Chondrocyte (in vitro differentiated cells): ENCODE results near the gene EPAS1. TPM values are rescaled to one million over a fixed set of nuclear protein-coding genes. Genes with fewer than 3 reads are reported as not detected.

Experiments
- DNase-seq: peaks from one replicate; pipeline ENCODE4 v3.0.0; 2021; ENCODE audit warnings: mixed read lengths, low spot score
- H3K27ac Mint-ChIP-seq: one replicate; pipeline ENCODE4 v1.8.0; 2021; ENCODE audit warnings: mild to moderate bottlenecking, moderate library complexity, mixed read lengths; ENCODE audit not compliant: unreplicated experiment
- H3K27me3 Mint-ChIP-seq: 2 replicates; pipeline ENCODE4 v1.8.0; 2021; ENCODE audit warnings: low read depth, mixed read lengths
- H3K36me3 Mint-ChIP-seq: 2 replicates; pipeline ENCODE4 v1.8.0; 2021; ENCODE audit warnings: low read depth, mixed read lengths
- H3K4me1 Mint-ChIP-seq: 2 replicates; pipeline ENCODE4 v1.8.0; 2021; ENCODE audit warnings: low read depth, mild to moderate bottlenecking, mixed read lengths
- H3K4me3 Mint-ChIP-seq: one replicate; pipeline ENCODE4 v1.8.0; 2021; ENCODE audit warnings: mild to moderate bottlenecking, moderate library complexity, mixed read lengths; ENCODE audit not compliant: unreplicated experiment
- H3K9me3 Mint-ChIP-seq: 2 replicates; pipeline ENCODE4 v1.8.0; 2021; ENCODE audit warnings: low read depth, mixed read lengths
- CTCF ChIP-seq: fragments of 200-600 bp; sonication (generic); IDR thresholded peaks from 2 replicates; pipeline ENCODE4 v1.5.0; 2021; ENCODE audit warnings: antibody characterized with exemption, mild to moderate bottlenecking, moderate library complexity
- total RNA-seq: library from RNA; stranded (reverse); gene quantifications from 3 replicates; pipeline ENCODE4 v1.2.1, GENCODE V29; 2021

EPAS1 gene
- total RNA-seq, 1 donor from 2014 or later, result 122 TPM

- TF ChIP-seq CTCF, result no peak
- Mint-ChIP-seq H3K27ac (no peak overlapping the region), H3K36me3 (peaks cover 48% of the 10 kb centered on the region), H3K4me1 (peaks cover 7% of the 10 kb centered on the region), H3K9me3 (no peaks in the 10 kb centered on the region), H3K4me3 (no peak overlapping the region), H3K27me3 (no peaks in the 10 kb centered on the region)
- no peak for DNase-seq
Observed at GRCh38 chr2:46358713-46359112, 61.5 kb downstream of the EPAS1 start.

GRCh38 chr2:46360303-46360702, 63.1 kb downstream of the EPAS1 start:
- Mint-ChIP-seq H3K27ac (no peak overlapping the region), H3K4me1 (peaks cover 18% of the 10 kb centered on the region), H3K36me3 (peaks cover 46% of the 10 kb centered on the region), H3K9me3 (no peaks in the 10 kb centered on the region), H3K4me3 (no peak overlapping the region), H3K27me3 (no peaks in the 10 kb centered on the region)
- TF ChIP-seq CTCF, result no peak
- no peak for DNase-seq

- H3K27me3 Mint-ChIP-seq, result no peaks in the 10 kb centered on the region
- DNase-seq, result no peak
- H3K4me3 Mint-ChIP-seq, result no peak overlapping the region
- H3K27ac Mint-ChIP-seq, result no peak overlapping the region
- no peak for TF ChIP-seq CTCF
- H3K36me3 Mint-ChIP-seq, result peaks cover 36% of the 10 kb centered on the region
- H3K4me1 Mint-ChIP-seq, result peaks cover 18% of the 10 kb centered on the region
- no peaks in the 10 kb centered on the region for H3K9me3 Mint-ChIP-seq
Observed at GRCh38 chr2:46361920-46362666, 64.9 kb downstream of the EPAS1 start.

- Mint-ChIP-seq H3K27me3 (no peaks in the 10 kb centered on the region), H3K36me3 (peaks cover 31% of the 10 kb centered on the region), H3K4me1 (peaks cover 18% of the 10 kb centered on the region), H3K27ac (no peak overlapping the region), H3K4me3 (no peak overlapping the region), H3K9me3 (no peaks in the 10 kb centered on the region)
- DNase-seq, result no peak
- TF ChIP-seq CTCF, result no peak
Observed at GRCh38 chr2:46362667-46363012, 65.4 kb downstream of the EPAS1 start.

- peak overlapping the region; percentile 68 for H3K27ac Mint-ChIP-seq
- H3K4me1 Mint-ChIP-seq, result peaks cover 18% of the 10 kb centered on the region
- H3K36me3 Mint-ChIP-seq, result peaks cover 24% of the 10 kb centered on the region
- H3K27me3 Mint-ChIP-seq, result no peaks in the 10 kb centered on the region
- H3K9me3 Mint-ChIP-seq, result no peaks in the 10 kb centered on the region
- H3K4me3 Mint-ChIP-seq, result no peak overlapping the region
- DNase-seq, result no peak
- TF ChIP-seq CTCF, result no peak
Observed at GRCh38 chr2:46363535-46364170, 66.4 kb downstream of the EPAS1 start.
